GM21528 (cell line): ENCODE data around the gene PGLYRP2.
"Not testable (repeated sequence)": the region's sequence is repeated elsewhere in the genome, so short reads cannot be mapped to it uniquely, and the experiment has no call there.

Source experiments
- ATAC-seq: cut with Tn5 transposase; IDR thresholded peaks from one replicate; pipeline ENCODE4 v1.9.1; 2021; ENCODE audit warnings: mild to moderate bottlenecking, moderate library complexity; ENCODE audit not compliant: unreplicated experiment, low FRiP score

The PGLYRP2 gene

GRCh38 chr19:15479391-15480345, at the start of gene PGLYRP2:
Gene PGLYRP2 (minus strand): TSS chr19:15479501. CDS start chr19:15479371, 130 bp downstream.
- no peak for ATAC-seq

GRCh38 chr19:15527705-15528104, 48.4 kb upstream of the PGLYRP2 start:
- ATAC-seq = no peak

GRCh38 chr19:15526408-15526807, 47.1 kb upstream of the PGLYRP2 start:
- no peak for ATAC-seq

- ATAC-seq = no peak
These were observed 46.0 kb upstream of the PGLYRP2 start for GRCh38 chr19:15525291-15525690.

- no peak for ATAC-seq
These were observed 45.5 kb upstream of the PGLYRP2 start for GRCh38 chr19:15524781-15525180.

- no peak for ATAC-seq
These were observed 40.2 kb upstream of the PGLYRP2 start for GRCh38 chr19:15519433-15519976.

- ATAC-seq = no peak
These were observed 38.5 kb upstream of the PGLYRP2 start for GRCh38 chr19:15517778-15518177.

GRCh38 chr19:15516363-15516762, 37.1 kb upstream of the PGLYRP2 start:
- no peak for ATAC-seq

GRCh38 chr19:15515227-15515625, 35.9 kb upstream of the PGLYRP2 start:
- not testable (repeated sequence) for ATAC-seq

GRCh38 chr19:15511671-15512424, 32.5 kb upstream of the PGLYRP2 start:
- no peak for ATAC-seq

- no peak for ATAC-seq
These were observed 28.9 kb upstream of the PGLYRP2 start, which contains the start of gene CYP4F22 for GRCh38 chr19:15508035-15508710. Gene CYP4F22 (plus strand): TSS chr19:15508525. CDS start chr19:15525337, 16,812 bp downstream.

- no peak for ATAC-seq
These were observed 28.1 kb upstream of the PGLYRP2 start for GRCh38 chr19:15507068-15508034.

- ATAC-seq = no peak
These were observed 26.8 kb upstream of the PGLYRP2 start for GRCh38 chr19:15506074-15506571.

- no peak for ATAC-seq
These were observed 23.0 kb upstream of the PGLYRP2 start for GRCh38 chr19:15502264-15502663.

GRCh38 chr19:15501596-15501995, 22.3 kb upstream of the PGLYRP2 start:
- no peak for ATAC-seq

GRCh38 chr19:15498910-15499309, 19.6 kb upstream of the PGLYRP2 start:
- no peak for ATAC-seq

GRCh38 chr19:15498156-15498858, 19.0 kb upstream of the PGLYRP2 start:
- ATAC-seq = no peak

GRCh38 chr19:15495151-15495550, 15.8 kb upstream of the PGLYRP2 start:
- no peak for ATAC-seq
